ENCODE results near the gene NUDT22.
"Not testable (repeated sequence)": the region's sequence is repeated elsewhere in the genome, so short reads cannot be mapped to it uniquely, and the experiment has no call there.

Gene NUDT22

GRCh38 chr11:64241491-64242374 lies 15.7 kb downstream of the NUDT22 start:
- peak in 1 of 2 donors; percentile 100 for DNase-seq (ENCODE audit: low read depth in 2 of 2)

GRCh38 chr11:64243236-64243854 lies 17.3 kb downstream of the NUDT22 start:
- DNase-seq (ENCODE audit: low read depth in 2 of 2), result no peak

DNA sequence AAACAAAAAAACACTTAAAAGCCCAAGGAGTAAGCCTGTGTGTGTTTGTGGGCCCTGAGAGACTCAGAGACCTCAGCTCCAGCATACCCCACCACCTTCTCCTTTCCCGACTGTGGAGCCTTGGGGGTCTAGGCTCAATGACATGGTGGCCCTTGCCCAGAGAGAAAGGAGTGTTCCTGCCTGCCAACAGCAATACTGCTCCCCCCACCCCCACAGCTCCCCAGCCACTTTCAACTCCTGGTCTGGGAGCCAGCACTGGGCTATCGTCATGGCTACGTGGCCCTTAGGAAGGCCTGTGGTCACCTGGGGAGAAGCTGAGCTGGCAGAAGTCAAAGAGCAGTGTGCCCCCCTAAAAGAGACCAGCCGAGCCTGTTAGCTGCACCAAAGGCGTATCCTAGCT lies 18.0 kb downstream of the NUDT22 start:
- no peak for DNase-seq (ENCODE audit: low read depth in 2 of 2)

- no peak for DNase-seq (ENCODE audit: low read depth in 2 of 2)
These were observed 18.9 kb downstream of the NUDT22 start for GRCh38 chr11:64244966-64245365.

DNA sequence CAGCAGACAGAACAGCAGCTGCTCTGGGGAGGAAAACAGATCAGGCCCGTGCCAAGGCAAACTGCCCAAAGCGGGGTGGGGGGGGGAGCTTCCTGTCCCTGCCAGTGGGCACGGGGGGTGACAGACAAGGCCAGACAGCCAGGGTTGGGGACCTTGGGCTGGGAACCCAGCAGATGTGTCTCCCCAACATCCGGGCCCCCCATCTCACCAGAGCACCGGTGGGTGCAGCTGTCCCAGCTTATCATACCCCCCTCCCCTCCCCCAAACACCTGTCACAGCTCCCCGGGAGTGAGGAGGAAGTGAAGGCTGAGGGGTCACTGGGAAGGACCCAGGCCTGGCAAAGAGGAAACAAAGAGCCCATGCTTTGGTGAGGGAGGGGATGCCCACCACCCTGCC lies 19.3 kb downstream of the NUDT22 start:
- no peak for DNase-seq (ENCODE audit: low read depth in 2 of 2)

GRCh38 chr11:64245797-64246620 lies 19.9 kb downstream of the NUDT22 start:
- DNase-seq (ENCODE audit: low read depth in 2 of 2), result peak; percentile 71 to 73

DNA sequence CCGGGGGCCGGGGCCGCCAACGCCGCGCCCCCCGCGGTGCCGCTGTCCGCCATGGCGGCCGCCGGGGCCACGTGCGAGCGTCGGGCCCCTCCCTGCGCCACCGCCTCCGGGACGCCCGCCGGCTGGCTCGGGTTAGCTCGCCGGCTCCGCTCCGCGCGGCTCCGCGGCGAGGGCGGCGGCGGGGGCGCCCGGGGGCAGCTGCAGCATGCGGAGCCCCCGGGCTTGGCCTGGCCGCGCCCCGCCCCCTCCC lies 20.5 kb downstream of the NUDT22 start:
- not testable (repeated sequence) for DNase-seq (ENCODE audit: low read depth in 2 of 2)

DNA sequence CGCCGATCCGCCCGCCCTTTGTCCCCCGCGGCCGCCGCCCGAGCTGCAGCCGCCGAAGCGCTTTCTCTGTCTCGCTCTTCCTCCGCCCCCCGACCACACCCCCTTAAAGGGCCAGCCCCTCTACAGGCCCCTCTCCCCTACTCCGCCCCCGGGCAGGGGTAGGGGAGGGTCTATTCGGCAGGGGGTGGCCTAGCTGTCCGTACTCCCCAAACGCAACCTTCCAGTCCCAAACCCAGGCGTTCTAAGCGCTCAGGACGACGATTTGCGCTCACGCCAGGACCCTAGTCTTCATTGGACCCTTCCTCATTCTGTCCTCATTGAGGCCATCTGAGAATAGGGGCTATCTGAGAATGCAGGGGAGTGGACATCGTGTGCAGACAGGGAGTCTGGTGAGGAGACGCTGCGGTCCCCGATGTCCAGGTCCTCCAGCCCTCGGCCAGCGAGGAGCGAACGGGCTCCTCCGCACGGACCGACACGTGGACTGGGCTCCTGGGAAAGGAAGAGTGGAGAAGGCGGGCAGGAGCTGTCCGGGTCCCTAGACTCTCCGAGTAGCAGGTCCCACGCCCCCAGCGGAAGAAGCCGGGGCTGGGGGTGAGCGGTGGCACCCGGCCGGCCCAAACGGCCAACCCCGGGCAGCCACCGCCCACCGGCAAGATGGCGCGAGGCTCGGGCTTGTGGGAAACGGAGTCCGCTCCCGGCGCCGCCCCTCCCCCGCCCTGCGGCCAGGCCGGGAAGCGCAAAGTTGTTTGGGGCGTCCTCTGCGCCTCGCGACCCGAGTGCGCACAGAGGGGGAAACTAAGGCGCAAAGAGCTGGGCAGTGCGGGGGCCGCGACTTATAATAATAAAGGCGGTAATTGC lies 21.0 kb downstream of the NUDT22 start, which contains the start of gene PPP1R14B:
TSS of gene PPP1R14B (minus strand) at position 73 of the 858 bp plus-strand sequence. CDS start 270 bp downstream, outside the sequence.
- DNase-seq (ENCODE audit: low read depth in 2 of 2), result peak; percentile 74 to 77

- no peak for DNase-seq (ENCODE audit: low read depth in 2 of 2)
These were observed 21.9 kb downstream of the NUDT22 start for GRCh38 chr11:64247729-64248531.

DNA sequence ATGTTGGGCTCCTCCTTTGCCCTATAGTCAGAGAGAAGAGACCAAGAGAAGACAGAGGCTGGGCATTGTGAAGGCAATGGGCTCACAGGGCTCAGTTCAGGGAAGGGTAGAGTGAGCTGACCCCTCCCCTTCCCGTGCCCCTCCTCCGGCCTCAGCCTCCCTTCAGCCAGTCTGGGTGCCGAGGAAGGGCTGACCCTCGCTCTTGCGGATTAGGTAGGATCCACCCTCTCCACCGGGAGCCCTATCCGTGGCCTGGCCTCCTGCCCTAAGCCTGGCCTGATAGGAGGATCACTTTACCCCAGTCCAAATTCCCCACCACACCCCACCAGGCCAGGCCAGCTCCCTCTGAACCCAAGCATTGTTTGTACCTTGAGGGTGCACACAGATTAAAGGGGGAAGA lies 22.5 kb downstream of the NUDT22 start:
- DNase-seq (ENCODE audit: low read depth in 2 of 2), result no peak

DNA sequence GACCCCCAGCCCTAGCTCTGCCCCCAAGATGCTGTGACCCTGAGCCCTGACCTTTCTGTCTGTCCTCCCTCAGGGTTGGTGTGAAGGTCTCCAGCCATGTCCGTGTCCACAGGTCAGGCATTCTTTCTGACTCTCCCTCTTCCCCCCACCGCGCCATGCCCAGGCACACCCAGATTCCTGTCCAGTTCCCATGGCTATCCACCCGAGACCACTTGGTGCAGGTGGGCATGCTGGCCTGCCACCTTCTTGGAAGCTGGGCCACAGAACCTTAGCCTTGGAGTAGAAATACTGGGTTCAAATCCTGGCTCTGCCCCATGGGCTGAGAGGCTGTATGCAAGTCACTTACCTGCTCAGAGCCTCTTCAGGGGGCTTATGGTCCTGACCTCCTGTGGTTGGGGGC lies 23.0 kb downstream of the NUDT22 start:
- DNase-seq (ENCODE audit: low read depth in 2 of 2), result no peak

- no peak for DNase-seq (ENCODE audit: low read depth in 2 of 2)
These were observed 23.7 kb downstream of the NUDT22 start for GRCh38 chr11:64249563-64250414.

DNA sequence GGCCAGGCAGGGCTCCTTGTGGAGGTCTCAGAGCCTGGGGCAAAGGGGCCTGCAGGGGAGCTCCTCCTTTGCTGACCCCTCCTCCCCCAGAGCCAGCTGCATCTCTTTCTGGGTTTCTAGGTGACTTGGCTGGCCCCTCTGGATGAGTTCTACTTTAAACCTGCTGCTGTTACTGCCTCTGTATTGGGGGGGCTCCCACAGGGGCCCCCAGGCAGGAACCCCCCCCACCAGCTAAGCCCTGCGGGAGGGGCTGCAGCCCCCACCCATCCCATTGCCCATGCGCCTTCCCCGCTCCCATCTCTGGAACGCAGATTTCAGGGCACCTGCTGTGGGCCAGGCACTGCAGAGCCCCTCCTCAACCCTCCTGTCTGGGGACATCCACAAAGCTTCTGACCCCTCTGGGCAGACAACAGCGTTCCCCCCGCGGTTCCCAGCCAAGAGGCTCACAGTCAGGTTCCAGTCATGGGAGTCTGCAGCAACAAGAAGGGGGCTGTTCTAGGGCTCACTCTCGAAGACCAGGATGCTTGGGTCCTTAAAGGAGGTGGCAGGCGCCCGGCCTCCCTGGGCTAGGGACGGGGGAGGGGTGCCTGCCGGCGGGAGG lies 24.4 kb downstream of the NUDT22 start:
- no peak for DNase-seq (ENCODE audit: low read depth in 2 of 2)

GRCh38 chr11:64251016-64251752 lies 25.1 kb downstream of the NUDT22 start, which contains the start of gene PLCB3:
TSS of gene PLCB3 (plus strand) at chr11:64251530. CDS start at chr11:64251650, 120 bp downstream.
- peak in 1 of 2 donors; percentile 39 for DNase-seq (ENCODE audit: low read depth in 2 of 2)

GRCh38 chr11:64251753-64252002 lies 25.6 kb downstream of the NUDT22 start:
- DNase-seq (ENCODE audit: low read depth in 2 of 2), result no peak

DNA sequence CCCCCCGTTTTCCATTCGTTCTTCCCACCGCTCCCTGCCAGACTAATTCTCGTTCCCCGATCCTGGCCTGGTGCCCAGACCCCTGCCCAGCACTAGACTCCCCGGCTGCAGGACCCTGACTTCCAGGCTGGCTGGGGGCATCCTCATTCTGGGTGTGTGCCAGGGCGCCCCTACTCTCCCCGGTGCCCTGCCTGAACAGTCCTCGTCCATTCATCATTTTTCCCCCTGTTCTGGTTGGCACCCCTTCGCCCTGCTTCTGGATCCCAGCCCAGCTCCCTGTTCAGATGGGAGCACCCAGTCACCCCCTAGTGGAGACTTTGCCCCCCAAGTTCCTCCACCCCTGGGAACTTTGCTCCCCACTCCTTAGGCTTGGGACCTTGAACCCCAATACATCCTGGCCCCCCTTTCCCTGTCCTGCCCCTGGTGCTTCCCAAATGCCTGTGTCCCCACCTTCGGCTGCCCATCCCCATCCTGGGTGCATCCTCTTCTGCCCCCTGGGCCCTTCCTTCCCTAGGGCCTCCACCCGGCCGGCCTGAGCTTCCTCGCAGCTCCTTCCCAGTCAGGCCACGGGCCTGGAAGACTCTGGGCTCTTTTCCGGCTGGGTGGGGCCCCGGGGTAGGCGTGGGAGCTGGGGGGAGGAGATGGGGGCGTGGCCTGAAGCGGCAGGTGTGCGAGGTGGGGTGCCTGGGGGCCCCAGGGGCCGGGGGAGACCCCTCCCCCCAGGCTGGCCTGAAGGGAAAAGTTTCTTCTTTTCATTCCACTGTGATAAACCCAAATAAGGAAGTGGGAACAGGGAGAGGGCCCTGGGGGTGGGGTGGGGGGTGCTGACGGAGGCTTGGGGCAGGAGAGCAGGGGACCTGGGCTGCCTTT lies 26.2 kb downstream of the NUDT22 start:
- no peak for DNase-seq (ENCODE audit: low read depth in 2 of 2)

- no peak for DNase-seq (ENCODE audit: low read depth in 2 of 2)
These were observed 27.0 kb downstream of the NUDT22 start for GRCh38 chr11:64253043-64253442.

GRCh38 chr11:64253481-64253880 lies 27.4 kb downstream of the NUDT22 start:
- no peak for DNase-seq (ENCODE audit: low read depth in 2 of 2)
